ENCODE data around the gene EIF5.

The EIF5 gene

DNA sequence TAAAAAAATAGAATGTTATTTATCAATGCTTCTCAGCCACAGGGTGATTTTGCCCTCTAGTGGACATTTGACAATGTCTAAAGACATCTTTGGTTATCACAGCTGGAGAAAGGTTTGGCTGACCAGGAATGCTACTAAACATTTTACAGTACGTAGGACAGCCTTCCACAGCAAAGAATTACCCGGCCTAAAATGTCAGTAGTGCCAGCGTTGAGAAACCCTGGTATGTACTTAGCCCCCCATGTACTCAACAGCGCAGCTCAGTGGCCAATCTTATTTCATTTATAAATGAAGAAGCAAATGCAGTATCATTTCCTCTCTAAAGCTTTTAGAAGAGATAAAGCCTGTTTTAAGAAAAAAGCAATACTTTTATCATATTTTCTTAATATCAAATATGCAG, 57.0 kb downstream of the EIF5 start (continued):
- TF ChIP-seq ZNF335 (tag by site-specific recombination; conservative IDR thresholded peaks at IDR 0.05): no peak
- TF ChIP-seq, protein P1, sequence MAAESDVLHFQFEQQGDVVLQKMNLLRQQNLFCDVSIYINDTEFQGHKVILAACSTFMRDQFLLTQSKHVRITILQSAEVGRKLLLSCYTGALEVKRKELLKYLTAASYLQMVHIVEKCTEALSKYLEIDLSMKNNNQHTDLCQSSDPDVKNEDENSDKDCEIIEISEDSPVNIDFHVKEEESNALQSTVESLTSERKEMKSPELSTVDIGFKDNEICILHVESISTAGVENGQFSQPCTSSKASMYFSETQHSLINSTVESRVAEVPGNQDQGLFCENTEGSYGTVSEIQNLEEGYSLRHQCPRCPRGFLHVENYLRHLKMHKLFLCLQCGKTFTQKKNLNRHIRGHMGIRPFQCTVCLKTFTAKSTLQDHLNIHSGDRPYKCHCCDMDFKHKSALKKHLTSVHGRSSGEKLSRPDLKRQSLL (tag by site-specific recombination; IDR thresholded peaks at IDR 0.05): no peak
- no peak for TF ChIP-seq ZNF488 (tag by site-specific recombination; IDR thresholded peaks at IDR 0.05)
- no peak for TF ChIP-seq ZNF785 (tag by site-specific recombination; IDR thresholded peaks at IDR 0.05)
- TF ChIP-seq ZNF629 (tag by site-specific recombination; IDR thresholded peaks at IDR 0.05): 0 out of 2 replicates have a peak, but pooled peaks have one; percentile 33
- 0 out of 2 replicates have a peak, but pooled peaks have one; percentile 17 for TF ChIP-seq GLIS1 (tag by site-specific recombination; IDR thresholded peaks at IDR 0.05)
- TF ChIP-seq PRDM6 (tag by site-specific recombination; IDR thresholded peaks at IDR 0.05): no peak
- no peak for TF ChIP-seq ZNF585B (tag by site-specific recombination; IDR thresholded peaks at IDR 0.05)
- no peak for TF ChIP-seq ZNF549 (tag by site-specific recombination; IDR thresholded peaks at IDR 0.05)
- TF ChIP-seq ZNF10 (tag by site-specific recombination; IDR thresholded peaks at IDR 0.05): no peak
- TF ChIP-seq, protein P2, sequence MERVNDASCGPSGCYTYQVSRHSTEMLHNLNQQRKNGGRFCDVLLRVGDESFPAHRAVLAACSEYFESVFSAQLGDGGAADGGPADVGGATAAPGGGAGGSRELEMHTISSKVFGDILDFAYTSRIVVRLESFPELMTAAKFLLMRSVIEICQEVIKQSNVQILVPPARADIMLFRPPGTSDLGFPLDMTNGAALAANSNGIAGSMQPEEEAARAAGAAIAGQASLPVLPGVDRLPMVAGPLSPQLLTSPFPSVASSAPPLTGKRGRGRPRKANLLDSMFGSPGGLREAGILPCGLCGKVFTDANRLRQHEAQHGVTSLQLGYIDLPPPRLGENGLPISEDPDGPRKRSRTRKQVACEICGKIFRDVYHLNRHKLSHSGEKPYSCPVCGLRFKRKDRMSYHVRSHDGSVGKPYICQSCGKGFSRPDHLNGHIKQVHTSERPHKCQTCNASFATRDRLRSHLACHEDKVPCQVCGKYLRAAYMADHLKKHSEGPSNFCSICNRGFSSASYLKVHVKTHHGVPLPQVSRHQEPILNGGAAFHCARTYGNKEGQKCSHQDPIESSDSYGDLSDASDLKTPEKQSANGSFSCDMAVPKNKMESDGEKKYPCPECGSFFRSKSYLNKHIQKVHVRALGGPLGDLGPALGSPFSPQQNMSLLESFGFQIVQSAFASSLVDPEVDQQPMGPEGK (tag by site-specific recombination; IDR thresholded peaks at IDR 0.05): peak; percentile 55; the same call in 1 of the 2 replicates
- no peak for TF ChIP-seq REPIN1 (tag by site-specific recombination; IDR thresholded peaks at IDR 0.05; ENCODE audit: low read depth)

GRCh38 chr14:103392106-103392505, 58.1 kb downstream of the EIF5 start:
- Histone ChIP-seq H3K4me1 (ENCODE audit: control insufficient read depth, insufficient read depth, low read length) (peaks cover 27% of the 10 kb centered on the region), H3K36me3 (ENCODE audit: control insufficient read depth in 2 of 2, insufficient read depth in 1 of 2, low read length in 2 of 2) (no peaks in the 10 kb centered on the region), H3K4me3 (ENCODE audit: low read depth, low read length) (no peak overlapping the region), H3K9me3 (ENCODE audit: control insufficient read depth, insufficient read depth, low read depth, low read length) (no peaks in the 10 kb centered on the region), H3K27ac (ENCODE audit: extremely low read depth, low read depth, low read length) (no peak overlapping the region)
- POLR2A ChIA-PET: interaction anchor here (0.5 to 1.6 kb wide), 3 partner anchors 58 to 886 kb away, joined by 3 to 4 read pairs (median 3); partner anchors contain the start of gene EIF5
- CTCF ChIA-PET: interaction anchor here (0.7 to 5.4 kb wide), 6 partner anchors 9 to 537 kb away, joined by 3 to 49 read pairs (median 4); no protein-coding TSS in a partner anchor
- TF ChIP-seq ZNF112 (tag by site-specific recombination; IDR thresholded peaks at IDR 0.05): no peak
- no peak for TF ChIP-seq SP7 (tag by site-specific recombination; IDR thresholded peaks at IDR 0.05)

DNA sequence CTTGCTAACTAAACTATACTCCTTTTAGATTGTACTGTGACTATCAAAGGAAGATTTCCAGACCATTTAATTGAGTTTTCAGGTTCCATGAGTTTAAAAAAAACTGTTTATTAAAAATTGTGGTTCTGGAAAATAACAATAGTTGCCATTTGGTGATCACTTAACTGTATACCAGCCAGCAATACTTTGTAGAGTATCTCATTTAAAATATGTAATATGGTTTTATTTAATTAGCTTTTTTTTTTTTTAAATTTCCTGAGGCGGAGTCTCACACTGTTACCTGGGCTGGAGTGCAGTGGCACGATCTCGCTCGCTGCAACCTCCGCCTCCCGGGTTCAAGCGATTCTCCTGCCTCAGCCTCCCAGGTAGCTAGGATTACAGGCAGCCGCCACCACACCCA, 58.5 kb downstream of the EIF5 start:
- TF ChIP-seq KLF10 (tag by site-specific recombination; IDR thresholded peaks at IDR 0.05) (no peak), ZNF664 (tag by site-specific recombination; IDR thresholded peaks at IDR 0.05) (peak; percentile 95)
- H3K9me3 ChIP-seq (ENCODE audit: control insufficient read depth, insufficient read depth, low read depth, low read length): no peaks in the 10 kb centered on the region
- POLR2A ChIA-PET: interaction anchor here (0.5 to 1.6 kb wide), 2 partner anchors 59 to 887 kb away, joined by 3 to 4 read pairs; partner anchors contain the start of gene EIF5
- H3K27ac ChIP-seq (ENCODE audit: extremely low read depth, low read depth, low read length): no peak overlapping the region
- CTCF ChIA-PET: interaction anchor here (0.6 to 5.4 kb wide), 7 partner anchors 8 to 425 kb away, joined by 3 to 49 read pairs (median 3); no protein-coding TSS in a partner anchor
- no peak overlapping the region for H3K4me3 ChIP-seq (ENCODE audit: low read depth, low read length)
- H3K36me3 ChIP-seq (ENCODE audit: control insufficient read depth in 2 of 2, insufficient read depth in 1 of 2, low read length in 2 of 2): no peaks in the 10 kb centered on the region
- H3K4me1 ChIP-seq (ENCODE audit: control insufficient read depth, insufficient read depth, low read length): peaks cover 28% of the 10 kb centered on the region
